Activated naive CD4-positive, alpha-beta T cell treated with anti-CD3 and anti-CD28 coated beads, Interleukin-2, amount 10 ng/mL, durations not matched to agents 7 days and 5 days (primary cell): ENCODE measurements around the gene MYF5.
A peak's percentile ranks its signal among the peaks of the same experiment; 100 is the strongest.
"Not testable (repeated sequence)": the region's sequence is repeated elsewhere in the genome, so short reads cannot be mapped to it uniquely, and the experiment has no call there.

ENCODE experiments used
- CTCF ChIA-PET: fragments of 350-600 bp; sonication (Branson Sonifier 250); formaldehyde crosslinking; loops from one replicate; lab custom pipeline; 2021; ENCODE audit warnings: antibody characterized with exemption; lab: Charles Lee
- DNase-seq: peaks from one replicate; pipeline ENCODE4 v3.0.0-alpha.2; 2020
- H3K27ac Mint-ChIP-seq: one replicate; pipeline ENCODE4 v1.8.0; 2021; ENCODE audit warnings: mild to moderate bottlenecking, moderate library complexity, mixed read lengths
- H3K27me3 Mint-ChIP-seq: one replicate; pipeline ENCODE4 v1.8.0; 2021; ENCODE audit warnings: mild to moderate bottlenecking, mixed read lengths
- H3K36me3 Mint-ChIP-seq: one replicate; pipeline ENCODE4 v1.8.0; 2021; ENCODE audit warnings: mixed read lengths
- H3K4me1 Mint-ChIP-seq: one replicate; pipeline ENCODE4 v1.8.0; 2021; ENCODE audit warnings: mixed read lengths
- H3K4me3 Mint-ChIP-seq: one replicate; pipeline ENCODE4 v1.8.0; 2021; ENCODE audit warnings: mild to moderate bottlenecking, moderate library complexity, mixed read lengths
- H3K9me3 Mint-ChIP-seq: one replicate; pipeline ENCODE4 v1.8.0; 2021; ENCODE audit warnings: mixed read lengths

MYF5 gene

GRCh38 chr12:80716696-80717469 is at the start of gene MYF5:
Gene MYF5, plus strand, starts transcription at chr12:80716912. Its CDS starts 152 bp downstream, at chr12:80717064.
- no peaks in the 10 kb centered on the region for H3K9me3 Mint-ChIP-seq
- H3K4me1 Mint-ChIP-seq: no peaks in the 10 kb centered on the region
- DNase-seq: no peak
- peaks cover 33% of the 10 kb centered on the region for H3K27me3 Mint-ChIP-seq
- H3K36me3 Mint-ChIP-seq: no peaks in the 10 kb centered on the region
- CTCF ChIA-PET: no interaction called here
- H3K4me3 Mint-ChIP-seq: no peak within 1 kb of the TSS
- no peak within 1 kb of the TSS for H3K27ac Mint-ChIP-seq

- no peaks in the 10 kb centered on the region for H3K4me1 Mint-ChIP-seq
- no peak for DNase-seq
- CTCF ChIA-PET: no interaction called here
- H3K27ac Mint-ChIP-seq: no peak overlapping the region
- H3K27me3 Mint-ChIP-seq: no peaks in the 10 kb centered on the region
- peaks cover 3% of the 10 kb centered on the region for H3K9me3 Mint-ChIP-seq
- no peaks in the 10 kb centered on the region for H3K36me3 Mint-ChIP-seq
- H3K4me3 Mint-ChIP-seq: no peak overlapping the region
Measured at GRCh38 chr12:80670214-80670613, 46.5 kb upstream of the MYF5 start.

GRCh38 chr12:80676042-80676636 is 40.6 kb upstream of the MYF5 start:
- H3K4me3 Mint-ChIP-seq, H3K36me3 Mint-ChIP-seq, CTCF ChIA-PET, H3K4me1 Mint-ChIP-seq, DNase-seq, H3K27me3 Mint-ChIP-seq, H3K9me3 Mint-ChIP-seq: not testable (repeated sequence)
- H3K27ac Mint-ChIP-seq: peak overlapping the region; percentile 33

- CTCF ChIA-PET: no interaction called here
- no peak for DNase-seq
- Mint-ChIP-seq H3K4me1 (no peaks in the 10 kb centered on the region), H3K36me3 (no peaks in the 10 kb centered on the region), H3K27me3 (no peaks in the 10 kb centered on the region), H3K4me3 (no peak overlapping the region), H3K27ac (no peak overlapping the region), H3K9me3 (peaks cover 2% of the 10 kb centered on the region)
Measured at GRCh38 chr12:80676856-80677255, 39.9 kb upstream of the MYF5 start.

DNA sequence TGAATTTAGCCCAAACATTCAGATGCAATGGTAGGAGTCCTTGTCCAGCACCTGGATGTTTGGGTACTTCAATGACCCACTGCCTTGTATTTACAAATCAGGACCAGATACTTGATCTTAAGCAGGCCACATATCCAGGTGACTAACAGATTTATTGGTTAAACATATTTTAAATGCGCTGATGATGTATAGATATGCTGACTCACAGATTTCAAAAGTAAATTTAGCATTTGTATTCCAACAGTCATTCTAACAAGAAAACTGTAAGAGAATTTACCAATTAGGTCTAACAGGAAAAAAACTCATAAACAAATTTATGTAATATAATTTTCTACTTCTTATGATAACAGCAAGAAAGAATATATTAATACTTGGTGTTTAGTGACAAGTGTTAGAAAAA is 38.7 kb upstream of the MYF5 start:
- Mint-ChIP-seq H3K4me3 (no peak overlapping the region), H3K27me3 (no peaks in the 10 kb centered on the region), H3K9me3 (peaks cover 2% of the 10 kb centered on the region), H3K4me1 (no peaks in the 10 kb centered on the region), H3K36me3 (no peaks in the 10 kb centered on the region), H3K27ac (no peak overlapping the region)
- CTCF ChIA-PET: no interaction called here
- DNase-seq: no peak

DNA sequence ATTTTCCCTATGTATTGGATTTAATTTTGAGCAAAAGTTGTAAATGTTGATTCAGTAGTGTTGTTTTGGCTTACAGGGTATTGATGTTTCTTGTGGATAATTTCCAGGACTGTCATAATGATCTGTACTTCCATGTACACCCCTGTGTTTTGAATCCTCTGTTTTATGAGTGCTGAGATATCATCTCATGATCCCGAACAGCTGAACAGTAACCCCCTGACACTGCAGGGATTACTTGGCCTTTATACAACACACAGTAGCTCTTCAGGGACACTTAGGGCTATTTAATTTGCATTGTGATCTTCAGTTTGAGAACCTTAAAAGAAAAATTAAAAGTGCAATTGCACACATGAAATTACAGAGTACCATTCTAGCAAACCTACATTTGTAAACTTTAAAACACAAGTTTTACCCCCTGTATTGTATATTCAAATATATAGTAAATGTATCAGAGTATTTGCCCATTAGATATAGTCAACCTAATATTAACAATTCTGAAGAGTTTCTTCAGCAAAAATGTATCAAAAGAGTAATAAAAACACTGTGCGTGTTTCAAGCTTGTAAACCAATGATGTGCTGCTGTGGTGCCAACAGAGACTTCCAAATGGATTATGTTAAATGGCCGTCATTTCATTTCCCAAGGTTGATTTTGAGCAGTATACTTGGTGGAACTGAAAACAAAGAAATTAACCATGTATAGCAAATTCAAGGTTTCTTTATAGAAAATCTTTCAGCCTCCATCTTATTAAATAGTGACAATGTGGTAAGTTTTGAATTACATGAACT is 37.2 kb upstream of the MYF5 start:
- H3K27ac Mint-ChIP-seq: no peak overlapping the region
- H3K27me3 Mint-ChIP-seq: no peaks in the 10 kb centered on the region
- H3K36me3 Mint-ChIP-seq: no peaks in the 10 kb centered on the region
- CTCF ChIA-PET: no interaction called here
- no peak for DNase-seq
- H3K4me1 Mint-ChIP-seq: no peaks in the 10 kb centered on the region
- peaks cover 2% of the 10 kb centered on the region for H3K9me3 Mint-ChIP-seq
- no peak overlapping the region for H3K4me3 Mint-ChIP-seq

DNA sequence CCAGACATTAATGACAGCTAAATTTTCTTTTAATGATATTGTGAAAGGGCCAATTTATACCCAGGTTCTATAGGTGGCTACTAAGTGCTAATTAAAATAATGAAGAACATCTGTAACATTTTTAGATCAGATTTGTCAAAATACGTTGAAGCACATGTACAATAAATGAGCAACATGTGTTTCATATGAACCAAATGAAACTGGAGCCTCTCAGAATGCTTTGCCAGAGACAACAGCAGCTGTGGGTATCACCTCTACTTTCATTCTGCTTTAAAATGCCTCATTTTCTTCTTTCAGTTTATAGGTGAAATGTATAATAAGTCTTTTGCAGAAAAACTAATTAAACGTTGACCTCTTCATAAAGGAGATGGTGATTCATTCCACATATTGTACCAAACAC is 35.4 kb upstream of the MYF5 start:
- Mint-ChIP-seq H3K36me3 (no peaks in the 10 kb centered on the region), H3K27me3 (no peaks in the 10 kb centered on the region), H3K4me1 (no peaks in the 10 kb centered on the region), H3K4me3 (no peak overlapping the region), H3K27ac (no peak overlapping the region), H3K9me3 (peaks cover 2% of the 10 kb centered on the region)
- CTCF ChIA-PET: no interaction called here
- DNase-seq: no peak

DNA sequence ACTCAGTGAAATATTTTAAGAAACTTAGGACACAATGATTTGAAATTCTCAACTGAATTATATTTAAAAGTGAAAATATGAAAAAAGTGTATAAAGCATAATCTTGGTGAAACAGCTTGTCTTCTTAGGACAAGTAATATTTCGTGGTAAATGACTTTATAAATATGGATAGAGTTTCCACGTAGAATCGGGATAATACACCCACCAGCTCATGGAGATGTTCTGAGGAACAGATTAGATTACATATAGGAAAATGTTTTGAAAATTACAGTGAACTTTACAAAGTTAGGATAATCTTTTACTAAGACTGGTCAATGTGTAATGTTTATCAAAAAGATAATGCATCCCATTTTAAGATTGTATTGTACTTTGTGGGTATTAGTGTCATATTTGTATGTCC is 34.9 kb upstream of the MYF5 start:
- CTCF ChIA-PET: no interaction called here
- Mint-ChIP-seq H3K4me1 (no peaks in the 10 kb centered on the region), H3K4me3 (no peak overlapping the region), H3K27ac (no peak overlapping the region), H3K27me3 (no peaks in the 10 kb centered on the region), H3K36me3 (no peaks in the 10 kb centered on the region), H3K9me3 (peaks cover 2% of the 10 kb centered on the region)
- no peak for DNase-seq

- CTCF ChIA-PET: no interaction called here
- no peak overlapping the region for H3K4me3 Mint-ChIP-seq
Measured at GRCh38 chr12:80684077-80684495, 32.6 kb upstream of the MYF5 start.

GRCh38 chr12:80690090-80690489 is 26.6 kb upstream of the MYF5 start:
- Mint-ChIP-seq H3K27ac (no peak overlapping the region), H3K36me3 (no peaks in the 10 kb centered on the region), H3K4me1 (no peaks in the 10 kb centered on the region), H3K9me3 (no peaks in the 10 kb centered on the region), H3K27me3 (no peaks in the 10 kb centered on the region), H3K4me3 (no peak overlapping the region)
- DNase-seq: no peak
- CTCF ChIA-PET: no interaction called here

More at GRCh38 chr12:80684077-80684495, 32.6 kb upstream of the MYF5 start:
- Mint-ChIP-seq H3K36me3 (no peaks in the 10 kb centered on the region), H3K27me3 (no peaks in the 10 kb centered on the region), H3K27ac (no peak overlapping the region), H3K4me1 (no peaks in the 10 kb centered on the region), H3K9me3 (no peaks in the 10 kb centered on the region)
- DNase-seq: no peak

GRCh38 chr12:80690513-80690912 is 26.2 kb upstream of the MYF5 start:
- H3K27ac Mint-ChIP-seq: no peak overlapping the region
- H3K4me1 Mint-ChIP-seq: no peaks in the 10 kb centered on the region
- CTCF ChIA-PET: no interaction called here
- no peaks in the 10 kb centered on the region for H3K27me3 Mint-ChIP-seq
- H3K9me3 Mint-ChIP-seq: no peaks in the 10 kb centered on the region
- no peak overlapping the region for H3K4me3 Mint-ChIP-seq
- DNase-seq: no peak
- no peaks in the 10 kb centered on the region for H3K36me3 Mint-ChIP-seq

GRCh38 chr12:80692114-80692513 is 24.6 kb upstream of the MYF5 start:
- H3K27me3 Mint-ChIP-seq: no peaks in the 10 kb centered on the region
- no peaks in the 10 kb centered on the region for H3K9me3 Mint-ChIP-seq
- no peak overlapping the region for H3K27ac Mint-ChIP-seq
- CTCF ChIA-PET: no interaction called here
- no peaks in the 10 kb centered on the region for H3K36me3 Mint-ChIP-seq
- no peaks in the 10 kb centered on the region for H3K4me1 Mint-ChIP-seq
- no peak overlapping the region for H3K4me3 Mint-ChIP-seq
- DNase-seq: no peak

GRCh38 chr12:80697270-80697887 is 19.3 kb upstream of the MYF5 start:
- Mint-ChIP-seq H3K36me3 (no peaks in the 10 kb centered on the region), H3K27ac (no peak overlapping the region), H3K9me3 (no peaks in the 10 kb centered on the region), H3K4me3 (no peak overlapping the region), H3K27me3 (no peaks in the 10 kb centered on the region), H3K4me1 (no peaks in the 10 kb centered on the region)
- no peak for DNase-seq
- CTCF ChIA-PET: no interaction called here

- Mint-ChIP-seq H3K27ac (no peak overlapping the region), H3K9me3 (no peaks in the 10 kb centered on the region), H3K4me3 (no peak overlapping the region), H3K27me3 (no peaks in the 10 kb centered on the region), H3K36me3 (no peaks in the 10 kb centered on the region), H3K4me1 (no peaks in the 10 kb centered on the region)
- DNase-seq: no peak
- CTCF ChIA-PET: no interaction called here
Measured at GRCh38 chr12:80698256-80698655, 18.5 kb upstream of the MYF5 start.
